Gastroesophageal sphincter (tissue), 3 donors: ENCODE data around the gene CAPZA3.
"Not testable (repeated sequence)": the region's sequence is repeated elsewhere in the genome, so short reads cannot be mapped to it uniquely, and the experiment has no call there.

Source experiments
- EP300 ChIP-seq: sonication (generic); formaldehyde crosslinking; IDR thresholded peaks from one replicate; pipeline ENCODE4 v1.6.1; 2017; ENCODE audit warnings: antibody characterized with exemption, mild to moderate bottlenecking
- POLR2A ChIP-seq, 2 donors: fragments of 450-650 bp; IDR thresholded peaks; one replicate each; pipeline ENCODE4 v1.6.1; 2017; ENCODE audit warnings: antibody characterized with exemption in 2 of 2, mild to moderate bottlenecking in 2 of 2, moderate library complexity in 1 of 2
- POLR2AphosphoS5 ChIP-seq: sonication (generic); formaldehyde crosslinking; IDR thresholded peaks from one replicate; pipeline ENCODE4 v1.6.1; 2017; ENCODE audit warnings: antibody characterized with exemption
- TF ChIP-seq, protein P1 (sequence below), 4 experiments: fragments of 200-600 bp in 2 of 4; fragments of 450-650 bp in 2 of 4; sonication (generic) in 1 of 4; IDR thresholded peaks; one replicate each; pipeline ENCODE4 v1.5.1; 2017 to 2019; ENCODE audit warnings: antibody characterized with exemption in 4 of 4, mild to moderate bottlenecking in 2 of 4, moderate library complexity in 2 of 4

- TF ChIP-seq, protein P1, sequence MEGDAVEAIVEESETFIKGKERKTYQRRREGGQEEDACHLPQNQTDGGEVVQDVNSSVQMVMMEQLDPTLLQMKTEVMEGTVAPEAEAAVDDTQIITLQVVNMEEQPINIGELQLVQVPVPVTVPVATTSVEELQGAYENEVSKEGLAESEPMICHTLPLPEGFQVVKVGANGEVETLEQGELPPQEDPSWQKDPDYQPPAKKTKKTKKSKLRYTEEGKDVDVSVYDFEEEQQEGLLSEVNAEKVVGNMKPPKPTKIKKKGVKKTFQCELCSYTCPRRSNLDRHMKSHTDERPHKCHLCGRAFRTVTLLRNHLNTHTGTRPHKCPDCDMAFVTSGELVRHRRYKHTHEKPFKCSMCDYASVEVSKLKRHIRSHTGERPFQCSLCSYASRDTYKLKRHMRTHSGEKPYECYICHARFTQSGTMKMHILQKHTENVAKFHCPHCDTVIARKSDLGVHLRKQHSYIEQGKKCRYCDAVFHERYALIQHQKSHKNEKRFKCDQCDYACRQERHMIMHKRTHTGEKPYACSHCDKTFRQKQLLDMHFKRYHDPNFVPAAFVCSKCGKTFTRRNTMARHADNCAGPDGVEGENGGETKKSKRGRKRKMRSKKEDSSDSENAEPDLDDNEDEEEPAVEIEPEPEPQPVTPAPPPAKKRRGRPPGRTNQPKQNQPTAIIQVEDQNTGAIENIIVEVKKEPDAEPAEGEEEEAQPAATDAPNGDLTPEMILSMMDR (IDR thresholded peaks at IDR 0.05) = not testable (repeated sequence)
- TF ChIP-seq POLR2AphosphoS5; POLR2A (IDR thresholded peaks at IDR 0.05); EP300: not testable (repeated sequence)
These were observed 47.5 kb downstream of the CAPZA3 start for GRCh38 chr12:18785465-18785864.
